ENCODE results near the gene SSBP3. TPM values are rescaled to one million over a fixed set of nuclear protein-coding genes. Genes with fewer than 3 reads are reported as not detected.
"Not testable (repeated sequence)": the region's sequence is repeated elsewhere in the genome, so short reads cannot be mapped to it uniquely, and the experiment has no call there.

SSBP3 gene
- total RNA-seq, 1 experiment from 2014 or later: 13.6 TPM

- DNase-seq (ENCODE audit: low spot score): no peak
Measured at GRCh38 chr1:54221113-54221834, 184.9 kb downstream of the SSBP3 start.

GRCh38 chr1:54220004-54220811 lies 186.0 kb downstream of the SSBP3 start:
- no peak for DNase-seq (ENCODE audit: low spot score)

GRCh38 chr1:54219688-54220003 lies 186.5 kb downstream of the SSBP3 start:
- DNase-seq (ENCODE audit: low spot score): no peak

GRCh38 chr1:54218883-54219687 lies 187.1 kb downstream of the SSBP3 start:
- no peak for DNase-seq (ENCODE audit: low spot score)

GRCh38 chr1:54215523-54215922 lies 190.7 kb downstream of the SSBP3 start:
- DNase-seq (ENCODE audit: low spot score): no peak

GRCh38 chr1:54212872-54213271 lies 193.3 kb downstream of the SSBP3 start:
- DNase-seq (ENCODE audit: low spot score): no peak

GRCh38 chr1:54207896-54208295 lies 198.3 kb downstream of the SSBP3 start:
- DNase-seq (ENCODE audit: low spot score): not testable (repeated sequence)

- no peak for DNase-seq (ENCODE audit: low spot score)
Measured at GRCh38 chr1:54207287-54207686, 198.9 kb downstream of the SSBP3 start.

- DNase-seq (ENCODE audit: low spot score): no peak
Measured at GRCh38 chr1:54204199-54204598, 202.0 kb downstream of the SSBP3 start.

- no peak for DNase-seq (ENCODE audit: low spot score)
Measured at GRCh38 chr1:54200519-54200997, 205.6 kb downstream of the SSBP3 start.

GRCh38 chr1:54199765-54200518 lies 206.3 kb downstream of the SSBP3 start, which contains the start of the genes CYB5RL and MRPL37:
CYB5RL (minus strand) TSS chr1:54200030; CDS start chr1:54195616, 4,414 bp downstream.
MRPL37 (plus strand) TSS chr1:54200167; CDS start chr1:54200244, 77 bp downstream.
- peak; percentile 96 for DNase-seq (ENCODE audit: low spot score)

- no peak for DNase-seq (ENCODE audit: low spot score)
Measured at GRCh38 chr1:54199151-54199764, 206.9 kb downstream of the SSBP3 start.

- no peak for DNase-seq (ENCODE audit: low spot score)
Measured at GRCh38 chr1:54193453-54193852, 212.7 kb downstream of the SSBP3 start.

- DNase-seq (ENCODE audit: low spot score): no peak
Measured at GRCh38 chr1:54191525-54191924, 214.7 kb downstream of the SSBP3 start.

GRCh38 chr1:54190526-54190925 lies 215.7 kb downstream of the SSBP3 start:
- no peak for DNase-seq (ENCODE audit: low spot score)

GRCh38 chr1:54188291-54188690 lies 217.9 kb downstream of the SSBP3 start:
- no peak for DNase-seq (ENCODE audit: low spot score)

- no peak for DNase-seq (ENCODE audit: low spot score)
Measured at GRCh38 chr1:54186056-54186455, 220.1 kb downstream of the SSBP3 start.

GRCh38 chr1:54180701-54181360 lies 225.4 kb downstream of the SSBP3 start:
- no peak for DNase-seq (ENCODE audit: low spot score)

GRCh38 chr1:54178296-54179070 lies 227.7 kb downstream of the SSBP3 start:
- no peak for DNase-seq (ENCODE audit: low spot score)

GRCh38 chr1:54177726-54178125 lies 228.5 kb downstream of the SSBP3 start:
- no peak for DNase-seq (ENCODE audit: low spot score)
